AG09309 (cell line): ENCODE results near the gene TP53AIP1.

ENCODE experiments used
- DNase-seq: peaks from one replicate; pipeline ENCODE4 v3.0.0-alpha.2; 2010; ENCODE audit warnings: low read depth
- H3K4me3 ChIP-seq: 2 replicates; pipeline ENCODE4 v1.5.1; 2011; ENCODE audit warnings: mild to moderate bottlenecking, low read depth, low read length, moderate library complexity; ENCODE audit not compliant: control insufficient read depth
- TF ChIP-seq, protein P1 (sequence below): IDR thresholded peaks from 2 replicates; pipeline ENCODE4 v1.5.1; 2011; ENCODE audit warnings: mild to moderate bottlenecking, low read depth, low read length, inconsistent platforms; ENCODE audit not compliant: insufficient read depth, control insufficient read depth; ENCODE audit errors: missing control alignments

Gene TP53AIP1

DNA sequence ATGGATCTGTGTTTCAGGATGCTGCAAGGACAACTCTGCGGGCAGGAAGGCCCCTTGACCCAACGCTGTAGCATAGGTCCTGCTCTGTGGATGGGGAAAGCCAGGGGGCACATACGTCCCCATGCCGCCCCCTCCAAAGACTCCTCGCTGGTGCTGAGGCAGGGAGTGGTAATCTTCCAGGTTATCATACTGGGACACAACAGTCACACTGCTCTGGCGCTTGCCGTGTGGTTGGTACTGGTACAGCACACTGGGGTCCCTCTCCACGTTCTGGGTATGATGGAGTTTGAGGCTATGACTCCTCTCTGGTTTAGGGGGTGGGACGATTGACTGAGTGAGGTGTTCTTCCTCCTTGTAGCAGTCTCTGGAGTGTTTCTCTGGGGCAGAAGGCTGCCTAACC, 26.2 kb upstream of the TP53AIP1 start:
- no peak for DNase-seq
- TF ChIP-seq, protein P1, sequence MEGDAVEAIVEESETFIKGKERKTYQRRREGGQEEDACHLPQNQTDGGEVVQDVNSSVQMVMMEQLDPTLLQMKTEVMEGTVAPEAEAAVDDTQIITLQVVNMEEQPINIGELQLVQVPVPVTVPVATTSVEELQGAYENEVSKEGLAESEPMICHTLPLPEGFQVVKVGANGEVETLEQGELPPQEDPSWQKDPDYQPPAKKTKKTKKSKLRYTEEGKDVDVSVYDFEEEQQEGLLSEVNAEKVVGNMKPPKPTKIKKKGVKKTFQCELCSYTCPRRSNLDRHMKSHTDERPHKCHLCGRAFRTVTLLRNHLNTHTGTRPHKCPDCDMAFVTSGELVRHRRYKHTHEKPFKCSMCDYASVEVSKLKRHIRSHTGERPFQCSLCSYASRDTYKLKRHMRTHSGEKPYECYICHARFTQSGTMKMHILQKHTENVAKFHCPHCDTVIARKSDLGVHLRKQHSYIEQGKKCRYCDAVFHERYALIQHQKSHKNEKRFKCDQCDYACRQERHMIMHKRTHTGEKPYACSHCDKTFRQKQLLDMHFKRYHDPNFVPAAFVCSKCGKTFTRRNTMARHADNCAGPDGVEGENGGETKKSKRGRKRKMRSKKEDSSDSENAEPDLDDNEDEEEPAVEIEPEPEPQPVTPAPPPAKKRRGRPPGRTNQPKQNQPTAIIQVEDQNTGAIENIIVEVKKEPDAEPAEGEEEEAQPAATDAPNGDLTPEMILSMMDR: no peak
- H3K4me3 ChIP-seq: no peak overlapping the region

DNA sequence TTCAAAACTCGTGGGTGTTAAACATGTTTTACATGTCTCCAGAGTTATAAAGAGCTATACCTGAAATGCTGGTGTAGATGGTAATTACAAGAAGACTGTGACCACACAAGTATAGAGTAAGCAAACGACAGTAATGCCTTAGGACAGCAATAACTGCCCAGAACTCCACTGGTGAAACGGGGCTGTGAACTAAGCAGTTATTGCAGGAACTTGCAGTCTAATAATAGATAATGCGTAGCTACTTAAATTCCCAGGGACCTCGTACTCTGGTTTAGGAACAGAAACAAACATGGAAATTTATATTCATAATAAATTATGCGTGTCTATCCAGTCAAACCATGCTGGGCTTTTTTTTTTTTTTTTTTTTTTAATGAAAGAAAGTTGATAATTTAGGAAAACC, 24.9 kb upstream of the TP53AIP1 start:
- DNase-seq: no peak
- H3K4me3 ChIP-seq: no peak overlapping the region
- TF ChIP-seq, protein P1: no peak

DNA sequence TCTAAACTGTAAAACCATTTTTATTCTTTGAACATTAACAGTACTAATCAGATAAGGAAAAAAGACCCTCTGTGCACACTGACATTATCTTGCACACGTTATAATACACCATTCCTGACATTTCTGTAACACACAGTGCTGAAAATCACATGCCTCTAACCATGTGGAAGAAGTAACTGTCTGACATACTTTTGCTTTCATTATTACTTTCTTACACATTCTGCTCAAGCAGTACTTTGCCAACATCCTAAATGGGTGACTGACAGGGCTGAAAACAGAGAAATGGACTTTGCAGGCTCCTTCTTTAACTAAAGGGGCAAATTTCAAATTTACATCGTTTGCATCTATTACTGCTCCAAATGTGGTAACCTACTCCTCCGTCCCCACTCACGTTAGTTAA, 22.8 kb upstream of the TP53AIP1 start:
- TF ChIP-seq, protein P1: no peak
- no peak overlapping the region for H3K4me3 ChIP-seq
- DNase-seq: no peak

DNA sequence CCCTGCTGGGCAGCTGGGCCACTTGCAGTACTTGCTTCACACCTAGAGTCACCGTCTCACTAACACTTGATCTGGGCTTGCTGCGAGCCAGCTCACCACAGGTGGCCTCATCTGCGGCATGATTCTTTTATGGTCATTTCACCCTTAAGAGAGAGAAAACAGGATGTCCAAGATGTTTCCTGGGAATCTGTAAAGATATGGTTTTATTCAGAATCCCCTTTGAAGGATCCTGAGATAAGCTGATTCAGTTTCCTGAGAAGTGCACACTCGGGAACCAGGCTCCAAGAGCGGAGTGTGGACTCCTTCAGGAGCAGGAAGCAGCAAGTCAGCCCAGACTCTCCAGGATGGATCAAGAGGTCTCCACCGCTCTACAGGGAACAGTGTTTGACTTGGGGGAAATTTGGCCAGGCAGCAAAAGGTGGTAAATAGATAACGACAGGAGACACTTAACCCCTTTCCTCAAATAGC, 21.8 kb upstream of the TP53AIP1 start:
- no peak overlapping the region for H3K4me3 ChIP-seq
- TF ChIP-seq, protein P1: no peak
- DNase-seq: no peak

DNA sequence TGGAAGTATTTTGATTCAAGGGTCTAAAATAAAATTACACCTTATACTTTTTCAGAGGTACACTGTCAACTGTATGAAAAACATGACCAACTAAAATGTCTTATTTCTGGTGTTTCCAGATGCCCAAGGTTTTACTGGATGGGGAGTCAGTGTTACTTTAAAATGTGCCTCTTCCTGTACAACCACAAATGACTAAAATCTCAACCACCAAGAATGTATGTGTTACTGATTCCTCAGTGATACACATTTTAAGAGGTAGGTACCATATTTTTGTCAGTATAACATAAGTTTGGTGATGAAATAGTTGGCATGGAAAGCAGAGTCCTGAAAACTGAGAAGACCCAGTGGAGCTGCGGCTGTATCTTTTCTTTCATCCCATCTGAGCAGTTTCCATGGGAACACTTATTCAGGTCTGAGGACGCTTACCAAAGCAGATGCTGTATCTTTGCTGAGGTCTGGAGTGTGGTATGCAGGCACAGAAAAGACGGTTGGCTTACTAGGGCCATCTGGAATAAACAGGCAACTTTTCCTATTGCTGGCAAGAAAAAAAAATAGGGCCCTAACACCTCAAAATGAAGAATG, 21.2 kb upstream of the TP53AIP1 start:
- no peak overlapping the region for H3K4me3 ChIP-seq
- TF ChIP-seq, protein P1: no peak
- no peak for DNase-seq

DNA sequence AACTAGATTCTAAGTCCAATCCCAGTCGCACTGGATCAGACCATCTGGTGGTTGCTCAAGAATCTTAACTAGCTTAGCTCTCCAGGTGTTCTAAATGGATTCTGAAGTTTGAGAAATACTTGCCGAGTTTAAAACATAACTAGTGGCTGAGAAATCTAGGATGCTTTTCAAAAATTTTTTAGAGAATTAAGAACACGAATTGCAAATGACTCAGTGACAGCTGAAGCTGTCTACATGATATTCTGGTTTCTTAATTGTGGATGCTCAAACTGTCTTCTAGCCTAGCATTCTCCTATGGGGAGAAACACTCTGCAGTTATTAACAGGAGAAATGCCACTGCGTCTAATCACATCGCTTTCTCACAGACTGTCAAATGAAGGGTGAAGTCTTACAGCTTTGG, 20.2 kb upstream of the TP53AIP1 start:
- DNase-seq: no peak
- TF ChIP-seq, protein P1: no peak
- no peak overlapping the region for H3K4me3 ChIP-seq

DNA sequence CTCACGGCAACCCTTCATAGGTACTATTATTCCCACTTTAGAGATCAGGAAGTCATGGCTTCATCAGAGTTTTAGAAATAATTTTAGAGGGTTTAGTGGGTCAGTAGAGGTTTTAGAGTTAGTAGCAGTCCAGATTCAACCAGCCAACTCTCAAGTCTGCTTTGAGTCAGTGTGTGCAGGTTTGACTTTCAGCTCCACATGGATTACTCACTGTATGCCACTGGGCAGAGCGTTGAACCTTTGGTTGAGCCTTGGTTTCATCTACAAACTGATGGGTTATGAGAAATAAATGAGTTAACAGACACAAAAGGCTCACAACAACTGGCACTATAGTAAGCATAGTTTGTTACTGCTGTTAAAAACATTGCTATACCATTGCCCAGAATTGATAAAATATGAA, 19.0 kb upstream of the TP53AIP1 start:
- TF ChIP-seq, protein P1: no peak
- no peak for DNase-seq

More for the DNA sequence above, 19.0 kb upstream of the TP53AIP1 start:
- H3K4me3 ChIP-seq: no peak overlapping the region
